Chondrocyte (in vitro differentiated cells): ENCODE data around the gene SEC14L1. TPM values are rescaled to one million over a fixed set of nuclear protein-coding genes. Genes with fewer than 3 reads are reported as not detected.

Experiments used
- DNase-seq: peaks from one replicate; pipeline ENCODE4 v3.0.0; 2021; ENCODE audit warnings: mixed read lengths, low spot score
- H3K27ac Mint-ChIP-seq: one replicate; pipeline ENCODE4 v1.8.0; 2021; ENCODE audit warnings: mild to moderate bottlenecking, moderate library complexity, mixed read lengths; ENCODE audit not compliant: unreplicated experiment
- H3K27me3 Mint-ChIP-seq: 2 replicates; pipeline ENCODE4 v1.8.0; 2021; ENCODE audit warnings: low read depth, mixed read lengths
- H3K36me3 Mint-ChIP-seq: 2 replicates; pipeline ENCODE4 v1.8.0; 2021; ENCODE audit warnings: low read depth, mixed read lengths
- H3K4me1 Mint-ChIP-seq: 2 replicates; pipeline ENCODE4 v1.8.0; 2021; ENCODE audit warnings: low read depth, mild to moderate bottlenecking, mixed read lengths
- H3K4me3 Mint-ChIP-seq: one replicate; pipeline ENCODE4 v1.8.0; 2021; ENCODE audit warnings: mild to moderate bottlenecking, moderate library complexity, mixed read lengths; ENCODE audit not compliant: unreplicated experiment
- H3K9me3 Mint-ChIP-seq: 2 replicates; pipeline ENCODE4 v1.8.0; 2021; ENCODE audit warnings: low read depth, mixed read lengths
- total RNA-seq: library from RNA; stranded (reverse); gene quantifications from 3 replicates; pipeline ENCODE4 v1.2.1, GENCODE V29; 2021
- TF ChIP-seq, protein P1 (sequence below): fragments of 200-600 bp; sonication (generic); IDR thresholded peaks from 2 replicates; pipeline ENCODE4 v1.5.0; 2021; ENCODE audit warnings: antibody characterized with exemption, mild to moderate bottlenecking, moderate library complexity

SEC14L1 gene
- total RNA-seq, 1 donor from 2014 or later: 51.8 TPM

DNA sequence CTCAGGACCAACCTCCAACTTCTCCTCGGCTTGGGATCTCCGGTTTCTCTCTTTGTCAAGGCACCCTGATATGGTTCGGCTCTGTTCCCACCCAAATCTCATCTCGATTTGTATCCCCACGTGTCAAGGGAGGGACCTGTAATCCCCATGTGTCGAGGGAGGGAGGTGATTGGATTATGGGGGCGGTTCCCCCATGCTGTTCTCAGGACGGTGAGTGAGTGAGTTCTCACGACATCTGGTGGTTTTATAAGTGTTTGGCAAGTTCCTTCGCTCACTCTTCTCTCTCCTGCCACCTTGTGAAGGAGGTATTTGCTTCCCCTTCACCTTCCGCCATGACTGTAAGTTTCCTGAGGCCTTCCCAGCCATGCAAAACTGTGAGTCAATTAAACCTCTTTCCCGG, 117.9 kb downstream of the SEC14L1 start:
- Mint-ChIP-seq H3K36me3 (no peaks in the 10 kb centered on the region), H3K9me3 (no peaks in the 10 kb centered on the region), H3K4me3 (no peak overlapping the region), H3K27ac (no peak overlapping the region), H3K4me1 (peaks cover 20% of the 10 kb centered on the region), H3K27me3 (no peaks in the 10 kb centered on the region)
- TF ChIP-seq, protein P1, sequence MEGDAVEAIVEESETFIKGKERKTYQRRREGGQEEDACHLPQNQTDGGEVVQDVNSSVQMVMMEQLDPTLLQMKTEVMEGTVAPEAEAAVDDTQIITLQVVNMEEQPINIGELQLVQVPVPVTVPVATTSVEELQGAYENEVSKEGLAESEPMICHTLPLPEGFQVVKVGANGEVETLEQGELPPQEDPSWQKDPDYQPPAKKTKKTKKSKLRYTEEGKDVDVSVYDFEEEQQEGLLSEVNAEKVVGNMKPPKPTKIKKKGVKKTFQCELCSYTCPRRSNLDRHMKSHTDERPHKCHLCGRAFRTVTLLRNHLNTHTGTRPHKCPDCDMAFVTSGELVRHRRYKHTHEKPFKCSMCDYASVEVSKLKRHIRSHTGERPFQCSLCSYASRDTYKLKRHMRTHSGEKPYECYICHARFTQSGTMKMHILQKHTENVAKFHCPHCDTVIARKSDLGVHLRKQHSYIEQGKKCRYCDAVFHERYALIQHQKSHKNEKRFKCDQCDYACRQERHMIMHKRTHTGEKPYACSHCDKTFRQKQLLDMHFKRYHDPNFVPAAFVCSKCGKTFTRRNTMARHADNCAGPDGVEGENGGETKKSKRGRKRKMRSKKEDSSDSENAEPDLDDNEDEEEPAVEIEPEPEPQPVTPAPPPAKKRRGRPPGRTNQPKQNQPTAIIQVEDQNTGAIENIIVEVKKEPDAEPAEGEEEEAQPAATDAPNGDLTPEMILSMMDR: no peak
- DNase-seq: no peak

DNA sequence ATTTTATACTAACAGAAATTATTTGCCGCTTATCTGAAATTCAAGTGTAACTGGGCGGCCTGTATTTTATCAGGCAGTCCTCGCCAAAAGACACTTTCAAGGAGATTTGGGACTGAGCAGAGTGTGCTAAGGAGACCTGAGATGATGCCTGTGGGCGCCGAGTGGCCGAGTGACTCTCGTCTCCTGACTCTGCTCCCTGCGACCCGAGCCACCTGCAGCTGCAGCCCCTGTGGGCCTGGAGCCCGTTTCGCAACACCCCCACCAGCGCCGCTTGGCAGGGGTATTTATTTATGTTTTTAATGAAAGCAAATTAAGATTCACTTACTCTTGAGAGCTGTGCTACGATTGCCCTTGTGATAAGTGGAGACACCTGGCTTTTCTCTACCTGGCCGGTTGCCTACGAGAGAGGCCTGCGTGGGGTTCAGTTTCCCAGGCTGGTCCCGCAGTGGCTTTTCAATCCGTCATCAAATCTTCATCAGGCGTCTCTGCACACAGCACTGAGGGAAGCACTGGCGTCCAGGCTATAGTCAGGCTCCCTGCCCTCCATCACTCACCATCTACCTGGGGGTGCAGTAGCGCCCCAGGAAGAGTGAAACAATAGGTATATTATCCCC, 124.0 kb downstream of the SEC14L1 start:
- Mint-ChIP-seq H3K27me3 (no peaks in the 10 kb centered on the region), H3K4me3 (no peak overlapping the region), H3K27ac (no peak overlapping the region), H3K9me3 (no peaks in the 10 kb centered on the region), H3K4me1 (no peaks in the 10 kb centered on the region), H3K36me3 (no peaks in the 10 kb centered on the region)
- no peak for DNase-seq
- TF ChIP-seq, protein P1: no peak

DNA sequence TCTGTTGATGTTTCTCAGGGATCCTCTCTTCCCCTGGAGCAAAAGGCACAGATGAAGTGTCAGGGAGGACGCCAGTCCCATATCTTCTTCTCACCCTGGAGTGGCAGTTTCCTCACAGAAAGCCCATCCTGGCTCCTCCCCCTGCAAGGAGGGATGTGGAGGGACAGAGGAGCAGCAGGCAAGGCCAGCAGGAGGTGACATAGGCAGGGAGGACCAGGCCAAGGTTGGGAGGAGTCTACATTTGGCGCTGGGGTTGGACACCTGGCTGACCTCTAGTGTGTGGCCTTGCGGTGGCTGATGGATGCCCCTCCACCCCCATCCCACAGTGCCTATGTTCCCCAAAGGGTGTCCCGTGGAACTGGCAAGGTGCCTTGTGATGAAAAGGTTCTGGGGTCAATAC, 125.4 kb downstream of the SEC14L1 start:
- no peaks in the 10 kb centered on the region for H3K36me3 Mint-ChIP-seq
- H3K27ac Mint-ChIP-seq: no peak overlapping the region
- H3K9me3 Mint-ChIP-seq: no peaks in the 10 kb centered on the region
- no peak overlapping the region for H3K4me3 Mint-ChIP-seq
- TF ChIP-seq, protein P1: no peak
- H3K4me1 Mint-ChIP-seq: no peaks in the 10 kb centered on the region
- no peak for DNase-seq
- H3K27me3 Mint-ChIP-seq: no peaks in the 10 kb centered on the region
